ENCODE data around the gene NUDC.
"Not testable (repeated sequence)": the region's sequence is repeated elsewhere in the genome, so short reads cannot be mapped to it uniquely, and the experiment has no call there.

GRCh38 chr1:26873097-26873496 lies 48.4 kb upstream of the NUDC start:
- TF ChIP-seq, protein P1, sequence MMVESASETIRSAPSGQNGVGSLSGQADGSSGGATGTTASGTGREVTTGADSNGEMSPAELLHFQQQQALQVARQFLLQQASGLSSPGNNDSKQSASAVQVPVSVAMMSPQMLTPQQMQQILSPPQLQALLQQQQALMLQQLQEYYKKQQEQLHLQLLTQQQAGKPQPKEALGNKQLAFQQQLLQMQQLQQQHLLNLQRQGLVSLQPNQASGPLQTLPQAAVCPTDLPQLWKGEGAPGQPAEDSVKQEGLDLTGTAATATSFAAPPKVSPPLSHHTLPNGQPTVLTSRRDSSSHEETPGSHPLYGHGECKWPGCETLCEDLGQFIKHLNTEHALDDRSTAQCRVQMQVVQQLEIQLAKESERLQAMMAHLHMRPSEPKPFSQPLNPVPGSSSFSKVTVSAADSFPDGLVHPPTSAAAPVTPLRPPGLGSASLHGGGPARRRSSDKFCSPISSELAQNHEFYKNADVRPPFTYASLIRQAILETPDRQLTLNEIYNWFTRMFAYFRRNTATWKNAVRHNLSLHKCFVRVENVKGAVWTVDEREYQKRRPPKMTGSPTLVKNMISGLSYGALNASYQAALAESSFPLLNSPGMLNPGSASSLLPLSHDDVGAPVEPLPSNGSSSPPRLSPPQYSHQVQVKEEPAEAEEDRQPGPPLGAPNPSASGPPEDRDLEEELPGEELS (CRISPR knock-in tag; IDR thresholded peaks at IDR 0.05; ENCODE audit: borderline replicate concordance) = not testable (repeated sequence)
- not testable (repeated sequence) for TF ChIP-seq CTCF (IDR thresholded peaks at IDR 0.05 in 2 of 3, conservative IDR thresholded peaks at IDR 0.05 in 1 of 3; ENCODE audit: insufficient read depth in 2 of 3, low read depth in 1 of 3, low read length in 3 of 3); POLR2AphosphoS2 (IDR thresholded peaks at IDR 0.05; ENCODE audit: low read length); ZBTB26 (CRISPR knock-in tag; IDR thresholded peaks at IDR 0.05); U2AF2 (optimal IDR thresholded peaks at IDR 0.05; ENCODE audit: low read depth, low read length)
- TF ChIP-seq, protein P2, sequence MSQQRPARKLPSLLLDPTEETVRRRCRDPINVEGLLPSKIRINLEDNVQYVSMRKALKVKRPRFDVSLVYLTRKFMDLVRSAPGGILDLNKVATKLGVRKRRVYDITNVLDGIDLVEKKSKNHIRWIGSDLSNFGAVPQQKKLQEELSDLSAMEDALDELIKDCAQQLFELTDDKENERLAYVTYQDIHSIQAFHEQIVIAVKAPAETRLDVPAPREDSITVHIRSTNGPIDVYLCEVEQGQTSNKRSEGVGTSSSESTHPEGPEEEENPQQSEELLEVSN (IDR thresholded peaks at IDR 0.05; ENCODE audit: borderline replicate concordance in 1 of 2, extremely low read depth in 1 of 2, insufficient read depth in 1 of 2, insufficient read length in 1 of 2, low read depth in 1 of 2, low read length in 1 of 2, poor library complexity in 1 of 2, severe bottlenecking in 1 of 2) = not testable (repeated sequence)
- TF ChIP-seq, protein P3, sequence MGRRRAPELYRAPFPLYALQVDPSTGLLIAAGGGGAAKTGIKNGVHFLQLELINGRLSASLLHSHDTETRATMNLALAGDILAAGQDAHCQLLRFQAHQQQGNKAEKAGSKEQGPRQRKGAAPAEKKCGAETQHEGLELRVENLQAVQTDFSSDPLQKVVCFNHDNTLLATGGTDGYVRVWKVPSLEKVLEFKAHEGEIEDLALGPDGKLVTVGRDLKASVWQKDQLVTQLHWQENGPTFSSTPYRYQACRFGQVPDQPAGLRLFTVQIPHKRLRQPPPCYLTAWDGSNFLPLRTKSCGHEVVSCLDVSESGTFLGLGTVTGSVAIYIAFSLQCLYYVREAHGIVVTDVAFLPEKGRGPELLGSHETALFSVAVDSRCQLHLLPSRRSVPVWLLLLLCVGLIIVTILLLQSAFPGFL (CRISPR knock-in tag; IDR thresholded peaks at IDR 0.05) = not testable (repeated sequence)
- TF ChIP-seq, protein P4, sequence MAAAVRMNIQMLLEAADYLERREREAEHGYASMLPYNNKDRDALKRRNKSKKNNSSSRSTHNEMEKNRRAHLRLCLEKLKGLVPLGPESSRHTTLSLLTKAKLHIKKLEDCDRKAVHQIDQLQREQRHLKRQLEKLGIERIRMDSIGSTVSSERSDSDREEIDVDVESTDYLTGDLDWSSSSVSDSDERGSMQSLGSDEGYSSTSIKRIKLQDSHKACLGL (CRISPR knock-in tag; IDR thresholded peaks at IDR 0.05; ENCODE audit: borderline replicate concordance, poor library complexity, severe bottlenecking) = not testable (repeated sequence)
- TF ChIP-seq, protein P5, sequence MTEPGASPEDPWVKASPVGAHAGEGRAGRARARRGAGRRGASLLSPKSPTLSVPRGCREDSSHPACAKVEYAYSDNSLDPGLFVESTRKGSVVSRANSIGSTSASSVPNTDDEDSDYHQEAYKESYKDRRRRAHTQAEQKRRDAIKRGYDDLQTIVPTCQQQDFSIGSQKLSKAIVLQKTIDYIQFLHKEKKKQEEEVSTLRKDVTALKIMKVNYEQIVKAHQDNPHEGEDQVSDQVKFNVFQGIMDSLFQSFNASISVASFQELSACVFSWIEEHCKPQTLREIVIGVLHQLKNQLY (CRISPR knock-in tag; conservative IDR thresholded peaks at IDR 0.05) = not testable (repeated sequence)
